ENCODE measurements around the gene BTBD9.

The BTBD9 gene

GRCh38 chr6:38272222-38272621, 367.5 kb downstream of the BTBD9 start:
- DNase-seq = no peak

GRCh38 chr6:38271081-38271480, 368.6 kb downstream of the BTBD9 start:
- DNase-seq = no peak

- DNase-seq = no peak
These were observed 369.4 kb downstream of the BTBD9 start for GRCh38 chr6:38270367-38270766.

- no peak for DNase-seq
These were observed 370.1 kb downstream of the BTBD9 start for GRCh38 chr6:38269461-38270172.

GRCh38 chr6:38268342-38268741, 371.4 kb downstream of the BTBD9 start:
- DNase-seq = no peak

GRCh38 chr6:38266921-38267354, 372.8 kb downstream of the BTBD9 start:
- DNase-seq = no peak

- no peak for DNase-seq
These were observed 375.1 kb downstream of the BTBD9 start for GRCh38 chr6:38264605-38265004.

GRCh38 chr6:38262609-38263008, 377.1 kb downstream of the BTBD9 start:
- DNase-seq = no peak

- DNase-seq = no peak
These were observed 377.7 kb downstream of the BTBD9 start for GRCh38 chr6:38262026-38262425.

- no peak for DNase-seq
These were observed 378.1 kb downstream of the BTBD9 start for GRCh38 chr6:38261626-38262025.

GRCh38 chr6:38259736-38260135, 380.0 kb downstream of the BTBD9 start:
- DNase-seq = no peak

- DNase-seq = no peak
These were observed 391.1 kb downstream of the BTBD9 start for GRCh38 chr6:38248500-38249234.

GRCh38 chr6:38245295-38245694, 394.4 kb downstream of the BTBD9 start:
- no peak for DNase-seq

GRCh38 chr6:38244869-38245268, 394.9 kb downstream of the BTBD9 start:
- no peak for DNase-seq

- no peak for DNase-seq
These were observed 398.4 kb downstream of the BTBD9 start for GRCh38 chr6:38241200-38241871.

- DNase-seq = no peak
These were observed 399.8 kb downstream of the BTBD9 start for GRCh38 chr6:38239719-38240451.

- no peak for DNase-seq
These were observed 403.1 kb downstream of the BTBD9 start for GRCh38 chr6:38236631-38237030.

- DNase-seq = no peak
These were observed 404.6 kb downstream of the BTBD9 start for GRCh38 chr6:38234934-38235682.

- no peak for DNase-seq
These were observed 405.6 kb downstream of the BTBD9 start for GRCh38 chr6:38234141-38234540.

GRCh38 chr6:38233161-38233791, 406.5 kb downstream of the BTBD9 start:
- DNase-seq = no peak

GRCh38 chr6:38225766-38226165, 414.0 kb downstream of the BTBD9 start:
- no peak for DNase-seq

GRCh38 chr6:38221251-38221650, 418.5 kb downstream of the BTBD9 start:
- DNase-seq = no peak

Measured in CD4-positive, alpha-beta T cell treated with Interleukin-6 for 4 hours (primary cell).